SK-N-SH treated with all-trans-retinoic acid at 6 μM for 48 hours (cell line): ENCODE data around the gene ANKRD39.

ENCODE experiments used
- OSR1 ChIP-seq: fragments of 250-450 bp; sonication (Bioruptor Pico); IDR thresholded peaks from 2 replicates; pipeline ENCODE4 v1.8.0; 2022; ENCODE audit warnings: moderate library complexity, mild to moderate bottlenecking, inconsistent platforms
- RARB ChIP-seq: fragments of 250-450 bp; sonication (Bioruptor Pico); IDR thresholded peaks from 2 replicates; pipeline ENCODE4 v1.8.0; 2021; ENCODE audit warnings: mild to moderate bottlenecking, moderate library complexity
- ZC3H10 ChIP-seq: fragments of 250-450 bp; sonication (Bioruptor Pico); IDR thresholded peaks from 2 replicates; pipeline ENCODE4 v1.5.1; 2021; ENCODE audit warnings: mild to moderate bottlenecking, moderate library complexity
- ZFP30 ChIP-seq: fragments of 450-650 bp; formaldehyde crosslinking; IDR thresholded peaks from 2 replicates; pipeline ENCODE4 v1.5.0; 2022; ENCODE audit warnings: mild to moderate bottlenecking, moderate library complexity
- ZNF565 ChIP-seq: fragments of 450-650 bp; formaldehyde crosslinking; conservative IDR thresholded peaks from 2 replicates; pipeline ENCODE4 v1.5.0; 2020; ENCODE audit warnings: low read depth, mild to moderate bottlenecking, moderate library complexity
- TF ChIP-seq, protein P1 (sequence below): fragments of 250-450 bp; sonication (Bioruptor Pico); IDR thresholded peaks from 2 replicates; pipeline ENCODE4 v1.5.0; 2020; ENCODE audit warnings: mild to moderate bottlenecking, moderate library complexity
- TF ChIP-seq, protein P2 (sequence below): fragments of 250-450 bp; sonication (Bioruptor Pico); IDR thresholded peaks from 2 replicates; pipeline ENCODE4 v1.8.0; 2020; ENCODE audit warnings: mild to moderate bottlenecking, moderate library complexity, borderline replicate concordance

DNA sequence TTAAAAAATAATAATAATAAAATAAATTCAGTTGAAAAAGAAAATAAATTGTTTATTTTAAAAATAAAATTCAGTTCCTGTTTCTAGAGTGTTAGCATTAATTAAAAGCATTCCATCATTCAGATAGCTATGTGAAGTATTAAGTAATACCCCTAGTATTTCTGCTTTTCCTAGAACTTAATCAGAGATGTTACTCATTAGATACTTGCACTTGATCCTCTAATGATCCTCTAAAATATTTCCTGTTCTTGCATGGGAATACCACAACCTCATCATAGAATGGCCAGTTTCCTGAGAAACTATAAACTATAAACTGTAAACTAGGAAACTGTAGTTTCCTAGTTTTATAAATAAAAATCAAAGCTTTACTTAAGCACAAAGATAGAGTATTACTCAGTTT is 52.8 kb downstream of the ANKRD39 start:
- no peak for TF ChIP-seq ZC3H10 (CRISPR knock-in tag)
- TF ChIP-seq, protein P1, sequence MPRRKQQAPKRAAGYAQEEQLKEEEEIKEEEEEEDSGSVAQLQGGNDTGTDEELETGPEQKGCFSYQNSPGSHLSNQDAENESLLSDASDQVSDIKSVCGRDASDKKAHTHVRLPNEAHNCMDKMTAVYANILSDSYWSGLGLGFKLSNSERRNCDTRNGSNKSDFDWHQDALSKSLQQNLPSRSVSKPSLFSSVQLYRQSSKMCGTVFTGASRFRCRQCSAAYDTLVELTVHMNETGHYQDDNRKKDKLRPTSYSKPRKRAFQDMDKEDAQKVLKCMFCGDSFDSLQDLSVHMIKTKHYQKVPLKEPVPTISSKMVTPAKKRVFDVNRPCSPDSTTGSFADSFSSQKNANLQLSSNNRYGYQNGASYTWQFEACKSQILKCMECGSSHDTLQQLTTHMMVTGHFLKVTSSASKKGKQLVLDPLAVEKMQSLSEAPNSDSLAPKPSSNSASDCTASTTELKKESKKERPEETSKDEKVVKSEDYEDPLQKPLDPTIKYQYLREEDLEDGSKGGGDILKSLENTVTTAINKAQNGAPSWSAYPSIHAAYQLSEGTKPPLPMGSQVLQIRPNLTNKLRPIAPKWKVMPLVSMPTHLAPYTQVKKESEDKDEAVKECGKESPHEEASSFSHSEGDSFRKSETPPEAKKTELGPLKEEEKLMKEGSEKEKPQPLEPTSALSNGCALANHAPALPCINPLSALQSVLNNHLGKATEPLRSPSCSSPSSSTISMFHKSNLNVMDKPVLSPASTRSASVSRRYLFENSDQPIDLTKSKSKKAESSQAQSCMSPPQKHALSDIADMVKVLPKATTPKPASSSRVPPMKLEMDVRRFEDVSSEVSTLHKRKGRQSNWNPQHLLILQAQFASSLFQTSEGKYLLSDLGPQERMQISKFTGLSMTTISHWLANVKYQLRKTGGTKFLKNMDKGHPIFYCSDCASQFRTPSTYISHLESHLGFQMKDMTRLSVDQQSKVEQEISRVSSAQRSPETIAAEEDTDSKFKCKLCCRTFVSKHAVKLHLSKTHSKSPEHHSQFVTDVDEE (CRISPR knock-in tag) = no peak
- TF ChIP-seq, protein P2, sequence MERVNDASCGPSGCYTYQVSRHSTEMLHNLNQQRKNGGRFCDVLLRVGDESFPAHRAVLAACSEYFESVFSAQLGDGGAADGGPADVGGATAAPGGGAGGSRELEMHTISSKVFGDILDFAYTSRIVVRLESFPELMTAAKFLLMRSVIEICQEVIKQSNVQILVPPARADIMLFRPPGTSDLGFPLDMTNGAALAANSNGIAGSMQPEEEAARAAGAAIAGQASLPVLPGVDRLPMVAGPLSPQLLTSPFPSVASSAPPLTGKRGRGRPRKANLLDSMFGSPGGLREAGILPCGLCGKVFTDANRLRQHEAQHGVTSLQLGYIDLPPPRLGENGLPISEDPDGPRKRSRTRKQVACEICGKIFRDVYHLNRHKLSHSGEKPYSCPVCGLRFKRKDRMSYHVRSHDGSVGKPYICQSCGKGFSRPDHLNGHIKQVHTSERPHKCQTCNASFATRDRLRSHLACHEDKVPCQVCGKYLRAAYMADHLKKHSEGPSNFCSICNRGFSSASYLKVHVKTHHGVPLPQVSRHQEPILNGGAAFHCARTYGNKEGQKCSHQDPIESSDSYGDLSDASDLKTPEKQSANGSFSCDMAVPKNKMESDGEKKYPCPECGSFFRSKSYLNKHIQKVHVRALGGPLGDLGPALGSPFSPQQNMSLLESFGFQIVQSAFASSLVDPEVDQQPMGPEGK (CRISPR knock-in tag) = no peak
- TF ChIP-seq ZFP30 (CRISPR knock-in tag) = no peak
- TF ChIP-seq ZNF565 = no peak
- no peak for TF ChIP-seq RARB (CRISPR knock-in tag)
- TF ChIP-seq OSR1 (CRISPR knock-in tag) = no peak
